Measurements from ENCODE around the gene KIAA0825.

The KIAA0825 gene

GRCh38 chr5:94618493-94619328 is at the start of gene KIAA0825, which contains the start of gene SLF1:
TSS of gene KIAA0825 (minus strand) at chr5:94618604. CDS start at chr5:94537126, 81,478 bp downstream.
TSS of gene SLF1 (plus strand) at chr5:94618669. CDS start at chr5:94628811, 10,142 bp downstream.
- H3K27ac ChIP-seq (ENCODE audit: low read length) = peak within 1 kb of the TSS; percentile 42
- H3K27me3 ChIP-seq (ENCODE audit: control insufficient read depth in 1 of 2, insufficient read depth in 2 of 2, low read length in 2 of 2) = no peaks in the 10 kb centered on the region
- H3K9ac ChIP-seq (ENCODE audit: low read length in 2 of 2) = peak within 1 kb of the TSS; percentile 69 to 71
- no peaks in the 10 kb centered on the region for H3K9me3 ChIP-seq (ENCODE audit: control insufficient read depth in 2 of 2, low read length in 2 of 2)
- no peaks in the 10 kb centered on the region for H3K4me1 ChIP-seq (ENCODE audit: control insufficient read depth, insufficient read depth, low read length)
- peak within 1 kb of the TSS; percentile 86 to 88 for H3K4me3 ChIP-seq (ENCODE audit: low read length in 2 of 2)
- no peaks in the 10 kb centered on the region for H3K36me3 ChIP-seq (ENCODE audit: control insufficient read depth in 2 of 2, insufficient read depth in 2 of 2, low read length in 2 of 2)

- Histone ChIP-seq H3K9me3 (ENCODE audit: control insufficient read depth in 2 of 2, low read length in 2 of 2) (no peaks in the 10 kb centered on the region), H3K36me3 (ENCODE audit: control insufficient read depth in 2 of 2, insufficient read depth in 2 of 2, low read length in 2 of 2) (no peaks in the 10 kb centered on the region), H3K4me1 (ENCODE audit: control insufficient read depth, insufficient read depth, low read length) (no peaks in the 10 kb centered on the region), H3K27me3 (ENCODE audit: control insufficient read depth in 1 of 2, insufficient read depth in 2 of 2, low read length in 2 of 2) (no peaks in the 10 kb centered on the region), H3K4me3 (ENCODE audit: low read length in 2 of 2) (no peak overlapping the region), H3K9ac (ENCODE audit: low read length in 2 of 2) (no peak overlapping the region), H3K27ac (ENCODE audit: low read length) (no peak overlapping the region)
Observed at GRCh38 chr5:94667937-94668336, 49.5 kb upstream of the KIAA0825 start.

- no peaks in the 10 kb centered on the region for H3K36me3 ChIP-seq (ENCODE audit: control insufficient read depth in 2 of 2, insufficient read depth in 2 of 2, low read length in 2 of 2)
- H3K9ac ChIP-seq (ENCODE audit: low read length in 2 of 2) = no peak overlapping the region
- H3K4me1 ChIP-seq (ENCODE audit: control insufficient read depth, insufficient read depth, low read length) = no peaks in the 10 kb centered on the region
- no peaks in the 10 kb centered on the region for H3K9me3 ChIP-seq (ENCODE audit: control insufficient read depth in 2 of 2, low read length in 2 of 2)
- no peak overlapping the region for H3K4me3 ChIP-seq (ENCODE audit: low read length in 2 of 2)
- no peak overlapping the region for H3K27ac ChIP-seq (ENCODE audit: low read length)
- no peaks in the 10 kb centered on the region for H3K27me3 ChIP-seq (ENCODE audit: control insufficient read depth in 1 of 2, insufficient read depth in 2 of 2, low read length in 2 of 2)
Observed at GRCh38 chr5:94661086-94661485, 42.7 kb upstream of the KIAA0825 start.

- H3K4me3 ChIP-seq (ENCODE audit: low read length in 2 of 2) = no peak overlapping the region
- H3K27ac ChIP-seq (ENCODE audit: low read length) = no peak overlapping the region
- H3K36me3 ChIP-seq (ENCODE audit: control insufficient read depth in 2 of 2, insufficient read depth in 2 of 2, low read length in 2 of 2) = no peaks in the 10 kb centered on the region
- no peaks in the 10 kb centered on the region for H3K4me1 ChIP-seq (ENCODE audit: control insufficient read depth, insufficient read depth, low read length)
- H3K9ac ChIP-seq (ENCODE audit: low read length in 2 of 2) = no peak overlapping the region
- no peaks in the 10 kb centered on the region for H3K9me3 ChIP-seq (ENCODE audit: control insufficient read depth in 2 of 2, low read length in 2 of 2)
- H3K27me3 ChIP-seq (ENCODE audit: control insufficient read depth in 1 of 2, insufficient read depth in 2 of 2, low read length in 2 of 2) = no peaks in the 10 kb centered on the region
Observed at GRCh38 chr5:94660506-94660905, 42.1 kb upstream of the KIAA0825 start.

GRCh38 chr5:94658272-94658671 is 39.9 kb upstream of the KIAA0825 start:
- Histone ChIP-seq H3K36me3 (ENCODE audit: control insufficient read depth in 2 of 2, insufficient read depth in 2 of 2, low read length in 2 of 2) (peaks cover 0 to 3% of the 10 kb centered on the region in 2 donors), H3K4me3 (ENCODE audit: low read length in 2 of 2) (no peak overlapping the region), H3K27ac (ENCODE audit: low read length) (no peak overlapping the region), H3K9me3 (ENCODE audit: control insufficient read depth in 2 of 2, low read length in 2 of 2) (no peaks in the 10 kb centered on the region), H3K4me1 (ENCODE audit: control insufficient read depth, insufficient read depth, low read length) (no peaks in the 10 kb centered on the region), H3K9ac (ENCODE audit: low read length in 2 of 2) (no peak overlapping the region), H3K27me3 (ENCODE audit: control insufficient read depth in 1 of 2, insufficient read depth in 2 of 2, low read length in 2 of 2) (no peaks in the 10 kb centered on the region)

GRCh38 chr5:94649874-94650273 is 31.5 kb upstream of the KIAA0825 start:
- H3K27me3 ChIP-seq (ENCODE audit: control insufficient read depth in 1 of 2, insufficient read depth in 2 of 2, low read length in 2 of 2) = no peaks in the 10 kb centered on the region
- no peak overlapping the region for H3K9ac ChIP-seq (ENCODE audit: low read length in 2 of 2)
- no peaks in the 10 kb centered on the region for H3K9me3 ChIP-seq (ENCODE audit: control insufficient read depth in 2 of 2, low read length in 2 of 2)
- H3K36me3 ChIP-seq (ENCODE audit: control insufficient read depth in 2 of 2, insufficient read depth in 2 of 2, low read length in 2 of 2) = peaks cover 0 to under 1% of the 10 kb centered on the region in 2 donors
- no peaks in the 10 kb centered on the region for H3K4me1 ChIP-seq (ENCODE audit: control insufficient read depth, insufficient read depth, low read length)
- H3K27ac ChIP-seq (ENCODE audit: low read length) = no peak overlapping the region
- H3K4me3 ChIP-seq (ENCODE audit: low read length in 2 of 2) = no peak overlapping the region

GRCh38 chr5:94646758-94647157 is 28.4 kb upstream of the KIAA0825 start:
- H3K4me1 ChIP-seq (ENCODE audit: control insufficient read depth, insufficient read depth, low read length) = no peaks in the 10 kb centered on the region
- no peak overlapping the region for H3K4me3 ChIP-seq (ENCODE audit: low read length in 2 of 2)
- H3K9me3 ChIP-seq (ENCODE audit: control insufficient read depth in 2 of 2, low read length in 2 of 2) = no peaks in the 10 kb centered on the region
- no peak overlapping the region for H3K9ac ChIP-seq (ENCODE audit: low read length in 2 of 2)
- no peak overlapping the region for H3K27ac ChIP-seq (ENCODE audit: low read length)
- H3K36me3 ChIP-seq (ENCODE audit: control insufficient read depth in 2 of 2, insufficient read depth in 2 of 2, low read length in 2 of 2) = no peaks in the 10 kb centered on the region
- no peaks in the 10 kb centered on the region for H3K27me3 ChIP-seq (ENCODE audit: control insufficient read depth in 1 of 2, insufficient read depth in 2 of 2, low read length in 2 of 2)

GRCh38 chr5:94645053-94645452 is 26.6 kb upstream of the KIAA0825 start:
- Histone ChIP-seq H3K36me3 (ENCODE audit: control insufficient read depth in 2 of 2, insufficient read depth in 2 of 2, low read length in 2 of 2) (no peaks in the 10 kb centered on the region), H3K4me3 (ENCODE audit: low read length in 2 of 2) (no peak overlapping the region), H3K9me3 (ENCODE audit: control insufficient read depth in 2 of 2, low read length in 2 of 2) (no peaks in the 10 kb centered on the region), H3K27me3 (ENCODE audit: control insufficient read depth in 1 of 2, insufficient read depth in 2 of 2, low read length in 2 of 2) (no peaks in the 10 kb centered on the region), H3K9ac (ENCODE audit: low read length in 2 of 2) (no peak overlapping the region), H3K4me1 (ENCODE audit: control insufficient read depth, insufficient read depth, low read length) (no peaks in the 10 kb centered on the region), H3K27ac (ENCODE audit: low read length) (no peak overlapping the region)

- no peaks in the 10 kb centered on the region for H3K4me1 ChIP-seq (ENCODE audit: control insufficient read depth, insufficient read depth, low read length)
- H3K27ac ChIP-seq (ENCODE audit: low read length) = no peak overlapping the region
- H3K9ac ChIP-seq (ENCODE audit: low read length in 2 of 2) = no peak overlapping the region
- no peaks in the 10 kb centered on the region for H3K27me3 ChIP-seq (ENCODE audit: control insufficient read depth in 1 of 2, insufficient read depth in 2 of 2, low read length in 2 of 2)
- peaks cover 0 to 4% of the 10 kb centered on the region in 2 donors for H3K36me3 ChIP-seq (ENCODE audit: control insufficient read depth in 2 of 2, insufficient read depth in 2 of 2, low read length in 2 of 2)
- no peak overlapping the region for H3K4me3 ChIP-seq (ENCODE audit: low read length in 2 of 2)
- H3K9me3 ChIP-seq (ENCODE audit: control insufficient read depth in 2 of 2, low read length in 2 of 2) = no peaks in the 10 kb centered on the region
Observed at GRCh38 chr5:94640176-94640575, 21.8 kb upstream of the KIAA0825 start.

GRCh38 chr5:94632024-94632423 is 13.6 kb upstream of the KIAA0825 start:
- Histone ChIP-seq H3K9ac (ENCODE audit: low read length in 2 of 2) (no peak overlapping the region), H3K27ac (ENCODE audit: low read length) (no peak overlapping the region), H3K9me3 (ENCODE audit: control insufficient read depth in 2 of 2, low read length in 2 of 2) (no peaks in the 10 kb centered on the region), H3K36me3 (ENCODE audit: control insufficient read depth in 2 of 2, insufficient read depth in 2 of 2, low read length in 2 of 2) (peaks cover 4 to 7% of the 10 kb centered on the region in 2 donors), H3K27me3 (ENCODE audit: control insufficient read depth in 1 of 2, insufficient read depth in 2 of 2, low read length in 2 of 2) (no peaks in the 10 kb centered on the region), H3K4me3 (ENCODE audit: low read length in 2 of 2) (no peak overlapping the region), H3K4me1 (ENCODE audit: control insufficient read depth, insufficient read depth, low read length) (no peaks in the 10 kb centered on the region)

- H3K36me3 ChIP-seq (ENCODE audit: control insufficient read depth in 2 of 2, insufficient read depth in 2 of 2, low read length in 2 of 2) = peaks cover 4 to 7% of the 10 kb centered on the region in 2 donors
- H3K9ac ChIP-seq (ENCODE audit: low read length in 2 of 2) = no peak overlapping the region
- no peak overlapping the region for H3K4me3 ChIP-seq (ENCODE audit: low read length in 2 of 2)
- no peaks in the 10 kb centered on the region for H3K4me1 ChIP-seq (ENCODE audit: control insufficient read depth, insufficient read depth, low read length)
- no peaks in the 10 kb centered on the region for H3K27me3 ChIP-seq (ENCODE audit: control insufficient read depth in 1 of 2, insufficient read depth in 2 of 2, low read length in 2 of 2)
- no peaks in the 10 kb centered on the region for H3K9me3 ChIP-seq (ENCODE audit: control insufficient read depth in 2 of 2, low read length in 2 of 2)
- H3K27ac ChIP-seq (ENCODE audit: low read length) = no peak overlapping the region
Observed at GRCh38 chr5:94627191-94627590, 8.8 kb upstream of the KIAA0825 start.
